Transverse colon (tissue), 4 donors: ENCODE data around the gene SGSH. TPM values are rescaled to one million over a fixed set of nuclear protein-coding genes. Genes with fewer than 3 reads are reported as not detected.

ENCODE experiments used
- DNase-seq: peaks from one replicate; pipeline ENCODE4 v3.0.0-alpha.2; 2019
- H3K27ac ChIP-seq, 4 donors: fragments of 200-600 bp; sonication (generic); 2 replicates each; pipeline ENCODE4 v1.5.1; 2016 to 2018; ENCODE audit warnings: inconsistent platforms in 4 of 4
- H3K27me3 ChIP-seq: fragments of 200-600 bp; sonication (generic); 2 replicates; pipeline ENCODE4 v1.5.1; 2017; ENCODE audit warnings: inconsistent platforms
- H3K36me3 ChIP-seq, 4 donors: fragments of 200-600 bp; sonication (generic); 2 replicates each; pipeline ENCODE4 v1.5.1; 2017 to 2019; ENCODE audit warnings: inconsistent platforms in 4 of 4
- H3K4me1 ChIP-seq, 4 donors: fragments of 200-600 bp; sonication (generic); 2 replicates each; pipeline ENCODE4 v1.5.1; 2017 to 2020; ENCODE audit warnings: inconsistent platforms in 4 of 4
- H3K4me3 ChIP-seq, 4 donors: fragments of 200-600 bp; sonication (generic); 1 replicate in 1 of 4; 2 replicates in 3 of 4; pipeline versions ENCODE4 v1.5.1 to v1.6.1; 2017 to 2019; ENCODE audit warnings: inconsistent platforms in 4 of 4
- H3K9me3 ChIP-seq, 2 donors: fragments of 200-600 bp; sonication (generic); 2 replicates each; pipeline ENCODE4 v1.5.1; 2017 to 2019; ENCODE audit warnings: inconsistent platforms in 2 of 2
- EP300 ChIP-seq: sonication (generic); formaldehyde crosslinking; IDR thresholded peaks from one replicate; pipeline ENCODE4 v1.6.1; 2017; ENCODE audit warnings: antibody characterized with exemption, low read depth
- POLR2A ChIP-seq: fragments of 450-650 bp; IDR thresholded peaks from one replicate; pipeline ENCODE4 v1.6.1; 2016; ENCODE audit warnings: antibody characterized with exemption, mild to moderate bottlenecking, moderate library complexity
- POLR2AphosphoS5 ChIP-seq, 3 donors: sonication (generic); formaldehyde crosslinking; IDR thresholded peaks; one replicate each; pipeline ENCODE4 v1.6.1; 2016; ENCODE audit warnings: antibody characterized with exemption in 3 of 3
- WGBS, 2 donors: methylation state at CpG; one replicate each; pipeline ENCODE4 v1.1.5; 2018; ENCODE audit warnings: low coverage in 1 of 2; 5-methylcytosine and 5-hydroxymethylcytosine counted together
- in situ Hi-C, 4 donors: fragments of 200-750 bp; cut with MboI; loops; one replicate each; pipeline versions ENCODE4 v1.15.0 to v1.15.1; 2017; ENCODE audit warnings: low sequenced_read_pairs in 3 of 4, low pct_ligation_motif_present in 1 of 4, low pct_unique_long_range_greater_than_20kb in 1 of 4
- intact Hi-C: fragments of 100-400 bp; cut with DNase I; formaldehyde crosslinking; loops from one replicate; pipeline ENCODE4 v1.15.1; 2023; ENCODE audit warnings: low total_unique reads
- total RNA-seq, 4 donors: library from RNA; depleted of rRNA; stranded (reverse); fragments of >200 nt; gene quantifications; one replicate each; pipeline ENCODE4 v1.1.0, GENCODE V29; 2016
- TF ChIP-seq, protein P1 (sequence below), 5 experiments: fragments of 200-600 bp in 3 of 5; fragments of 450-650 bp in 2 of 5; sonication (generic) in 3 of 5; IDR thresholded peaks; 1 replicate in 2 of 5; 2 replicates in 3 of 5; pipeline ENCODE4 v1.5.1; 2016 to 2017; ENCODE audit warnings: antibody characterized with exemption in 5 of 5, inconsistent platforms in 3 of 5, mild to moderate bottlenecking in 2 of 5, moderate library complexity in 1 of 5

SGSH gene
- total RNA-seq, 4 donors from 2014 or later = 26.2 to 66.2 (median 39.9) TPM

DNA sequence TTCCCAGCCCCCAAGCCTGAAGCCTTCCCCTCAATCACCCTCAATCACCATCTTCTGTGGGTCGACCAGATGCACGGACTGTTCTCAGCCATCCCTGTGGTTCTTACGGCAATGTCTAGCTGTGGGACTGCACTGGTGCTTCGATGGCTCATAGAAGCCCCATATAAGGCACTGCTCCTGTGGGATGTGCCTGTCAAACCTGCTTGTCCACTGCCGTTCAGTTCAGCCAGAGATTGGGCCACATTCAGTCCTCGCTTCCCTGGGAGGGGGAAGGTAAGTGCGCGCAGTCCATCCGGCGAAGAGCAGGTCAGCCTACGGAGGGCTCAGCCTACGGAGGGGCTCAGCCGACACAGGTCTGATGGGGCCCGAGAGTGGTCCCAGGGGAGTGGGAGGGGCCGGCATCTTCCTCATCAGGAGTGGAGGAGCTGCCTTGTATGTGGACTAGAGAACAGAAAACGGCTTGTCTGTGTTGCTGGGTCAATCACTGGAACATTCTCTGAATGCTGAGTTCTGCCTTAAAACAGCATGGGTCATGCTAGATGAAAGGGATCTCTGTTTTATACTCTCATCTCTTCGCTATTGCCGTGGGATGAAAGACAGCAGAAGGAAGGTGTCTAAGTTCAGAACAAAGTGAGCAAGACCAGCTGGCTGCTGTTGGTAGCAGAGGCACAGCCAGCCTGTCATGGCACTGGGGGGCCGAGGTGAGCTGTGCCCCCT lies 50.2 kb downstream of the SGSH start, which contains the start of gene CARD14:
CARD14 (plus strand) TSS at position 247 of the 717 bp plus-strand sequence. CDS start 11,409 bp downstream, outside the sequence.
- peak; percentile 28 for DNase-seq
- 31 to 52% methylated on average over 5 to 17 of the region's 19 CpGs for WGBS, 2 donors
- in situ Hi-C loops = no loop called here

DNA sequence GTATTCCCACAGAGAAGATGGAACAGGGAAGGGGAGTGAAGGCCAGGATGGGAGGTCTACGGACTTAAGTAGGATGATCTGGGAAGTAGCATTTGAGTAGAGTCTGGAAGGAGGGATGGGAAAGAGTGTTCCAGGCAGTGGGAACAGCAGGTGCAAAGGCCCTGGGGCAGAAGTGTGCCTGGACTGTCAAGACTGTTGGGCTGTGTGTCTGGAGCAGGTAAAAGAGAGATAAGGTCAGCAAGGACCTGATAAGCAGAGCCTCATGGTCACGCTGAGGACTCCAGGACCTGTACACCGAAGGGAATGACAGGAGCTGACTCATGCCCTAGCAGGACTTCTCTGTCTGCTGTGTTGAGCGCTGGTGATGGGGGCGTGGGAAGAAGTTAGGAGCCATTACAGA lies 51.0 kb downstream of the SGSH start:
- H3K4me1 ChIP-seq = no peaks in the 10 kb centered on the region
- no peak overlapping the region for H3K27ac ChIP-seq
- no peak for DNase-seq
- H3K4me3 ChIP-seq = no peak overlapping the region
- H3K27me3 ChIP-seq = no peaks in the 10 kb centered on the region
- WGBS, 2 donors = 92 to 93% methylated on average over 4 to 5 of the region's 5 CpGs
- no peak for TF ChIP-seq EP300
- no peak for TF ChIP-seq POLR2AphosphoS5 (IDR thresholded peaks at IDR 0.05)
- TF ChIP-seq, protein P1, sequence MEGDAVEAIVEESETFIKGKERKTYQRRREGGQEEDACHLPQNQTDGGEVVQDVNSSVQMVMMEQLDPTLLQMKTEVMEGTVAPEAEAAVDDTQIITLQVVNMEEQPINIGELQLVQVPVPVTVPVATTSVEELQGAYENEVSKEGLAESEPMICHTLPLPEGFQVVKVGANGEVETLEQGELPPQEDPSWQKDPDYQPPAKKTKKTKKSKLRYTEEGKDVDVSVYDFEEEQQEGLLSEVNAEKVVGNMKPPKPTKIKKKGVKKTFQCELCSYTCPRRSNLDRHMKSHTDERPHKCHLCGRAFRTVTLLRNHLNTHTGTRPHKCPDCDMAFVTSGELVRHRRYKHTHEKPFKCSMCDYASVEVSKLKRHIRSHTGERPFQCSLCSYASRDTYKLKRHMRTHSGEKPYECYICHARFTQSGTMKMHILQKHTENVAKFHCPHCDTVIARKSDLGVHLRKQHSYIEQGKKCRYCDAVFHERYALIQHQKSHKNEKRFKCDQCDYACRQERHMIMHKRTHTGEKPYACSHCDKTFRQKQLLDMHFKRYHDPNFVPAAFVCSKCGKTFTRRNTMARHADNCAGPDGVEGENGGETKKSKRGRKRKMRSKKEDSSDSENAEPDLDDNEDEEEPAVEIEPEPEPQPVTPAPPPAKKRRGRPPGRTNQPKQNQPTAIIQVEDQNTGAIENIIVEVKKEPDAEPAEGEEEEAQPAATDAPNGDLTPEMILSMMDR (IDR thresholded peaks at IDR 0.05) = no peak
- TF ChIP-seq POLR2A = no peak
- in situ Hi-C loops = no loop called here
- intact Hi-C loops = no loop called here
- no peaks in the 10 kb centered on the region for H3K36me3 ChIP-seq
- H3K9me3 ChIP-seq = no peaks in the 10 kb centered on the region

More for the DNA sequence above, 50.2 kb downstream of the SGSH start, which contains the start of gene CARD14:
- Histone ChIP-seq H3K4me3 (no peak within 1 kb of the TSS), H3K9me3 (no peaks in the 10 kb centered on the region), H3K36me3 (no peaks in the 10 kb centered on the region), H3K27me3 (no peaks in the 10 kb centered on the region), H3K27ac (no peak within 1 kb of the TSS), H3K4me1 (no peaks in the 10 kb centered on the region)
- TF ChIP-seq POLR2AphosphoS5 (IDR thresholded peaks at IDR 0.05) = no peak
- no peak for TF ChIP-seq EP300
- TF ChIP-seq POLR2A = no peak
- TF ChIP-seq, protein P1 (IDR thresholded peaks at IDR 0.05) = no peak
- intact Hi-C loops = no loop called here

DNA sequence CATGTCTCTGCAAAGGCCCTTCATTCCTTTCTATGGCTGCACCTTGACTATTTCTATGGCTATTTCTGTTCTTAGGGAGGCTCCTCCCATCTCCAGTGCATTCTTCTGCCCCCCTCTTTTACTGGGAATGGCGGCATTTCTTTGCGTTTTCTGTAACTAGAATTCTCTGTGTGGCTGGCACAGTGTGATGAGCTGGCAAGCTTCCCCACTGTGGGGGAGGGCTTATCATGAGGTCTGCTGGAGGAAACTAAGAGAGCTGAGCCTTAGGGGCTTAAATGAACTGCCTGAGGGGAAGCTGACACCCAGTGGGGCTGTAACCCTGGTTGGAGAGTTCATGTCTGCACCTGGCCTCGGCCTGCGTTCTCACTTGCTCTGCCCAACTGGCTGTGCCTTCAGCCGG lies 51.8 kb downstream of the SGSH start:
- no peak overlapping the region for H3K4me3 ChIP-seq
- intact Hi-C loops (no loop called here), in situ Hi-C loops (no loop called here)
- H3K27me3 ChIP-seq = no peaks in the 10 kb centered on the region
- no peaks in the 10 kb centered on the region for H3K9me3 ChIP-seq
- DNase-seq = no peak
- H3K27ac ChIP-seq = no peak overlapping the region
- no peaks in the 10 kb centered on the region for H3K36me3 ChIP-seq
- TF ChIP-seq, protein P1 (IDR thresholded peaks at IDR 0.05) = no peak
- TF ChIP-seq POLR2A (no peak), POLR2AphosphoS5 (IDR thresholded peaks at IDR 0.05) (no peak), EP300 (no peak)
- WGBS, 2 donors = 64% methylated on average over 5 of the region's 5 CpGs; no CpG with 5 or more reads in 1 of the 2 donors
- no peaks in the 10 kb centered on the region for H3K4me1 ChIP-seq

DNA sequence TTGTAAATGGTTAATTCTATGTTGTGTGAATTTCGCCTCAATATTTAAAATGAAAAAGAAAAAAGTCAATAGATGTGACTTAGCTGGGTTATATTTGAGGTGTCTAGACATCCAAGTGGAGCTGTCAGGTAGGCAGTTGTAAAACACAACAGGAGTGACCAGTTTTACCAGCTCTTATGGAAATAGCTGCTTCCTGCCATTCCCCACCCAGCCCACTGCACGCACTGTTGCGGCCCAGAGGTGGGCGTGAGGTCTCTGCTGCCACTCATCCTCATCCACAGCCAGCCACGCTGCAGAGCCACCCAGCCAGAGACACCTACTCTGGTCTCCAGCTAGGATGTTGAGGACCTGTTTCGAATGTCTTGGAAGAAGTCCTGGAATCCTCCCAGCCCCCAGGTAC lies 53.7 kb downstream of the SGSH start:
- H3K27me3 ChIP-seq = no peaks in the 10 kb centered on the region
- no peaks in the 10 kb centered on the region for H3K36me3 ChIP-seq
- no peaks in the 10 kb centered on the region for H3K9me3 ChIP-seq
- WGBS, 2 donors = 67 to 69% methylated on average over 1 to 6 of the region's 6 CpGs
- in situ Hi-C loops = no loop called here
- H3K27ac ChIP-seq = no peak overlapping the region
- no peak for DNase-seq
- no peaks in the 10 kb centered on the region for H3K4me1 ChIP-seq
- TF ChIP-seq, protein P1 (IDR thresholded peaks at IDR 0.05) = no peak
- TF ChIP-seq EP300 (no peak), POLR2A (no peak), POLR2AphosphoS5 (IDR thresholded peaks at IDR 0.05) (no peak)
- intact Hi-C loops = no loop called here
- H3K4me3 ChIP-seq = no peak overlapping the region
